HuH-7 (cell line): ENCODE results near the gene DDX39A.
"Not testable (repeated sequence)": the region's sequence is repeated elsewhere in the genome, so short reads cannot be mapped to it uniquely, and the experiment has no call there.

ENCODE experiments used
- DNase-seq: peaks from one replicate; pipeline ENCODE4 v3.0.0; 2011; ENCODE audit warnings: low spot score

DDX39A gene

GRCh38 chr19:14408491-14409145 lies 10.5 kb downstream of the DDX39A start:
- no peak for DNase-seq

- no peak for DNase-seq
These were observed 11.3 kb downstream of the DDX39A start for GRCh38 chr19:14407605-14408484.

- no peak for DNase-seq
These were observed 12.3 kb downstream of the DDX39A start for GRCh38 chr19:14406645-14407401.

- peak; percentile 92 for DNase-seq
These were observed 13.1 kb downstream of the DDX39A start for GRCh38 chr19:14405758-14406644.

- no peak for DNase-seq
These were observed 13.8 kb downstream of the DDX39A start for GRCh38 chr19:14405380-14405757.

GRCh38 chr19:14404312-14404711 lies 14.8 kb downstream of the DDX39A start:
- no peak for DNase-seq

- not testable (repeated sequence) for DNase-seq
These were observed 15.8 kb downstream of the DDX39A start for GRCh38 chr19:14403145-14403930.

GRCh38 chr19:14402332-14403144 lies 16.6 kb downstream of the DDX39A start:
- no peak for DNase-seq

- DNase-seq: no peak
These were observed 17.5 kb downstream of the DDX39A start for GRCh38 chr19:14401468-14402195.

GRCh38 chr19:14400951-14401431 lies 18.1 kb downstream of the DDX39A start:
- no peak for DNase-seq

- DNase-seq: not testable (repeated sequence)
These were observed 22.0 kb downstream of the DDX39A start for GRCh38 chr19:14397168-14397567.

GRCh38 chr19:14396730-14397129 lies 22.4 kb downstream of the DDX39A start:
- DNase-seq: not testable (repeated sequence)

GRCh38 chr19:14395710-14396336 lies 23.3 kb downstream of the DDX39A start:
- DNase-seq: no peak

- no peak for DNase-seq
These were observed 23.9 kb downstream of the DDX39A start for GRCh38 chr19:14395262-14395661.

GRCh38 chr19:14394167-14394566 lies 25.0 kb downstream of the DDX39A start:
- DNase-seq: no peak

- DNase-seq: no peak
These were observed 25.8 kb downstream of the DDX39A start for GRCh38 chr19:14393329-14393728.

GRCh38 chr19:14391156-14391821 lies 27.9 kb downstream of the DDX39A start:
- no peak for DNase-seq

- no peak for DNase-seq
These were observed 28.6 kb downstream of the DDX39A start for GRCh38 chr19:14390548-14390947.
